HAP-1 (cell line): Measurements from ENCODE around the gene PIN1.
"Not testable (repeated sequence)": the region's sequence is repeated elsewhere in the genome, so short reads cannot be mapped to it uniquely, and the experiment has no call there.

Source experiments
- DNase-seq, 2 experiments: peaks; one replicate each; pipeline ENCODE4 v3.0.0-alpha.2; 2016 to 2020; ENCODE audit warnings: low spot score in 2 of 2
- H3K27me3 ChIP-seq: fragments of 250-450 bp; sonication (Bioruptor Pico); 2 replicates; pipeline ENCODE4 v1.5.1; 2020; ENCODE audit warnings: low read depth, mild to moderate bottlenecking, moderate library complexity
- H3K36me3 ChIP-seq: fragments of 250-450 bp; sonication (Bioruptor Pico); replicated peaks from 2 replicates; pipeline ENCODE4 v1.5.1; 2020; ENCODE audit warnings: mild to moderate bottlenecking
- H3K4me1 ChIP-seq: fragments of 250-450 bp; sonication (Bioruptor Pico); 2 replicates; pipeline ENCODE4 v1.5.1; 2020; ENCODE audit warnings: mild to moderate bottlenecking
- H3K4me3 ChIP-seq: fragments of 250-450 bp; sonication (Bioruptor Pico); 2 replicates; pipeline ENCODE4 v1.5.1; 2020; ENCODE audit warnings: mild to moderate bottlenecking, moderate library complexity
- H3K9me3 ChIP-seq: fragments of 250-450 bp; sonication (Bioruptor Pico); 2 replicates; pipeline ENCODE4 v1.5.1; 2020; ENCODE audit warnings: mild to moderate bottlenecking, moderate library complexity
- in situ Hi-C: fragments of 300-500 bp; cut with MboI; formaldehyde crosslinking; loops from 3 replicates; pipeline ENCODE4 v1.14.3; 2020; ENCODE audit warnings: low sequenced_read_pairs, inconsistent platforms, mixed read lengths

PIN1 gene

DNA sequence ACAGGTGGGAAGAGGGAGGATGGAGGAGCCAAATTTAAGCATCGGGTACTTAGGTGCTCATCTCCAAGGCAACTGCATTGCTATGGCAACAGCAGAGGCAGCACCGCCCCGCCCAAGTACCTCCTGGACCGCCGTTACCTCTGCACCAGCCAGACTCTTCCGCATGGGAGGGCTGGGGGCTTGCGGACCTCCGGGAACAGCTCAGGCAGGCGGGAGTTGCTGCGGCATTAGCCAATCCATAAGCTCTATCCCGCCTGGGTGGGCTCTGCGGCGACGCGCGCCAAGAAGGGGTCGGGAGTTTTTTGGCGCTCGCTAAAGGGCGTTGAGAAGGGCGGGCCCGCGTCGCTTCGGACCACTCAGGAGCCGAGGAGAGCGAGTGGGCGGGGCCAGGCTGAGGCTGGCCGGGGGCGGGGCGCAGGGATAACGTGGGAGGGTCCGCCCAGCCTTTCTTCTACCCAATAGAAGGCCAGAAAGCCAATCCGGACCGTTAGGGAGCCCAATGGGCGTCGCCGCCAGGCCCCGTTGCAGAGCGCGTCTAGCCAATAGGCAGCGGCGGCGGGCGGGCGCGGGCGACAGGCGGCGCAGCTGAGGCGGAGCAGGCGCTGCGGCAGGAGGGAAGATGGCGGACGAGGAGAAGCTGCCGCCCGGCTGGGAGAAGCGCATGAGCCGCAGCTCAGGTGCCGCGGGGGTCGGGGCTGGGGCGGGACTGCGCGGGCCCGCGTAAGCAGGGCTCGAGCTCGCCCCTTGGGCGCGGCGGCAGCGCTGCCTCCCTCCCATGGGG lies at the start of gene PIN1:
PIN1 (plus strand) TSS at position 593 of the 781 bp plus-strand sequence; CDS start at position 620, 27 bp downstream.
- peak; percentile 96 to 99 for DNase-seq
- in situ Hi-C loops, result no loop called here
- Histone ChIP-seq H3K9me3 (no peaks in the 10 kb centered on the region), H3K4me1 (no peaks in the 10 kb centered on the region), H3K36me3 (peaks cover 28% of the 10 kb centered on the region), H3K27me3 (no peaks in the 10 kb centered on the region), H3K4me3 (peak within 1 kb of the TSS; percentile 83)

DNA sequence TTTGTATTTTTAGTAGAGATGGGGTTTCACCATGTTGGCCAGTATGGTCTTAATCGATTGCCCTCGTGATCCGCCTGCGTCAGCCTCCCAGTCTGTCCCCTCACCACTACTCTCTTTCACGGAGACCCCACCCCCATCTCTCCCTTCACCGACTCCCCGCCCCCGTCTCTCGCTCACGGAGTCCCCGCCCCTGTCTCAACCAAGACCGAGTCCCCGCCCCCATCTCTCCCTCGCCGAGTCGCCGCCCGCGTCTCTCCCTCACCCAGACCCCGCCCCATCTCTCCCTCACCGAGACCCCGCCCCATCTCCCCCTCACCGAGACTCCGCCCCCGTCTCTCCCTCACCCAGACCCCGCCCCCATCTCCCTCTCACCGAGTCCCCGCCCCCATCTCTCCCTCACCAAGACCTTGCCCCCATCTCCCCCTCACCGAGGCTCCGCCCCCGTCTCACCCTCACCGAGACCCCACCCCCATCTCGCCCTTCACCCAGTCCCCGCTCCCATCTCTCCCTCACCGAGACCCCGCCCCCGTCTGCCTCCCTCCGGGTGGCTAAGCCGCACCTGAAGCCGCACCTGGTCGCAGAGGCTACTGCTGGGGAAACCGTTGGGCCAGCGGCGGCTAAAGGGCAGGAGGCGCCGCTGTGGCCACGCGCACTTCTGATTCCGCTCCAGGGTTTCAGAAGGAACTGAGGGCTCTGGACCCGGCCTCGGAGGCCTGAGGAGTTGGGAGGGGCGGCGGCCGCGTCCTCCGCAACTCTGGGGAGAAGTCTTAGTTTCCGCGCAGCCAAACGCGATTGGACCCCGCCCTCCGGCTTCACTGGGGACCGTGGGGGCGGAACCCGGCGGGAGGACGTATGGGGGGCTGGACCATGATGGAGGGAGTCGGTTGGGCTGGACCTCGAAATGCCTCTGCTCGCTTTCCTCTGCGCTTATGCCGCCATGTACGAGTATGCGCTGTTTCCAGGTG lies 49.5 kb upstream of the PIN1 start:
- DNase-seq, result peak; percentile 90 to 100
- no peaks in the 10 kb centered on the region for H3K27me3 ChIP-seq
- H3K4me3 ChIP-seq, result peak overlapping the region; percentile 59
- no peaks in the 10 kb centered on the region for H3K36me3 ChIP-seq
- H3K4me1 ChIP-seq, result no peaks in the 10 kb centered on the region
- in situ Hi-C loops, result loop anchor here (25.0 kb wide), 1 partner anchor 473 kb away; the partner anchor contains the start of genes ZNF559 and ZNF699
- no peaks in the 10 kb centered on the region for H3K9me3 ChIP-seq

DNA sequence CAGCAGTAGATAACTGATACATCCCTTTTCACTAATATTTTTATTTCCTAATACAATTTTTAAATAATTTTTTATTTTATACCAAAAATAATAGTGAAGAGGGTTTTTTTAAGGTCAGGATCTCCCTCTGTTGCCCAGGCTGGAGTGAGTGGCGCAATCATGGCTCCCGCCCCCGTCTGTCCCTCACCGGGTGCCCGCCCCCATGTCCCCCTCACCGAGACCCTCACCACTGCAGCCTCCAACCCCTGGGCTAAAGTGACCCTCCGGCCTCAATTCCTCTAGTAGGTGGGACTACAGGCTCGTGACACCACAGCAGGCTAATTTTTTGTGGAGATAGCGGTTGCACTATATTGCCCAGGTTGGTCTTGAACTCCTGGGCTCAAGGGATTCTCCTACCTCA lies 48.8 kb upstream of the PIN1 start:
- in situ Hi-C loops, result loop anchor here (25.0 kb wide), 1 partner anchor 474 kb away; the partner anchor contains the start of genes ZNF559 and ZNF699
- no peaks in the 10 kb centered on the region for H3K4me1 ChIP-seq
- H3K4me3 ChIP-seq, result peak overlapping the region; percentile 59
- H3K36me3 ChIP-seq, result no peaks in the 10 kb centered on the region
- DNase-seq, result no peak
- H3K27me3 ChIP-seq, result no peaks in the 10 kb centered on the region
- H3K9me3 ChIP-seq, result no peaks in the 10 kb centered on the region

DNA sequence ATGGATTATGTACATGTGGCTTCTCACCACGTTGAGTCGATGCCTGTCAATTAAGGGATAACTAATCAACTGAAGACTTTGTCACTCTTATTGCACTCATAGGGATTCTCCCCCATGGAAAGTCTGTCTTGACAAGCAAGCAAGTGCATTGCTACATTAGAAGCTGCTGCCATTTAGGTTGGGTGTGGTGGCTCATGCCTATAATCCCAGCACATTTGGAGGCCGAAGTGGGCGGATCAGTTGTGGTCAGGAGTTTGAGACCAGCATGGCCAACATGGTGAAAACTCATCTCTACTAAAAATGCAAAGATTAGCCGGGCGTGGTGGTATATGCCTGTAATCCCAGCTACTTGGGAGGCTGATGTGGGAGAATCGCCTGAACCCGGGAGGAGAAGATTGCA lies 48.3 kb upstream of the PIN1 start:
- Histone ChIP-seq H3K4me1 (no peaks in the 10 kb centered on the region), H3K4me3 (no peak overlapping the region), H3K36me3 (no peaks in the 10 kb centered on the region), H3K27me3 (no peaks in the 10 kb centered on the region), H3K9me3 (no peaks in the 10 kb centered on the region)
- in situ Hi-C loops, result loop anchor here (25.0 kb wide), 1 partner anchor 475 kb away; the partner anchor contains the start of genes ZNF559 and ZNF699
- no peak for DNase-seq

DNA sequence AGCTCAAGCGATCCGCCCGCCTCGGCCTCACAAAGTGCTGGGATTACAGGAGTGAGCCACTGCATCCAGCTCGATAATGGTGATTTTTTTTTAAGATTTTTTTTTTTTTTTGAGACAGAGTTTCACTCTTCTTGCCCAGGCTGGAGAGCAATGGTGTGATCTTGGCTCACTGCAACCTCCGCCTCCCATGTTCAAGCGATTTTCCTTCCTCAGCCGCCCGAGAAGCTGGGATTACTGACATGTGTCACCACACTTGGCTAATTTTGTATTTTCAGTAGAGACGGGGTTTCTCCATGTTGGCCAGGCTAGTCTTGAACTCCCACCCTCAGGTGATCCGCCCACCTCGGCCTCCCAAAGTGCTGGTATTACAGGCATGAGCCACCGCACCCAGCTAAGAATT lies 46.5 kb upstream of the PIN1 start:
- H3K4me3 ChIP-seq, H3K36me3 ChIP-seq, H3K9me3 ChIP-seq, H3K4me1 ChIP-seq, DNase-seq, H3K27me3 ChIP-seq: not testable (repeated sequence)
- in situ Hi-C loops, result loop anchor here (25.0 kb wide), 1 partner anchor 476 kb away; the partner anchor contains the start of genes ZNF559 and ZNF699

DNA sequence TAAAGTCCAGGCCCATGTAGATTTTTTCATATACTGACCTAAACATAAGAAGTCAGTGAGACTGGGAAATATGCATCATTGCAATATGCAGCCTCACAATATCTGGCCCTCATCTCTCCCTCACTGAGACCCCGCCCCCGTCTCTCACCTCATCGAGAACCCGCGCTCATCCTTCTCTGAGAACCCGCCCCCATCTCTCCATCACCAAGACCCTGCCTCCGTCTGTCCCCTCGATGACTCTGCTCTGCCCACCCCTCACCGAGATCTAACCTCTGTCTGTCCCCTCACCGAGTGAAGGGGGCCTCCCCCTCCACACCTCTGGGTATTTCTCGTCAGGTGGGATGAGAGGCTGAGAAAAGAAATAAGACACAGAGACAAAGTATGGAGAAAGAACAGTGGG lies 46.1 kb upstream of the PIN1 start:
- Histone ChIP-seq H3K4me3 (no peak overlapping the region), H3K27me3 (no peaks in the 10 kb centered on the region), H3K36me3 (no peaks in the 10 kb centered on the region), H3K9me3 (no peaks in the 10 kb centered on the region), H3K4me1 (no peaks in the 10 kb centered on the region)
- in situ Hi-C loops, result loop anchor here (25.0 kb wide), 1 partner anchor 477 kb away; the partner anchor contains the start of genes ZNF559 and ZNF699
- no peak for DNase-seq

DNA sequence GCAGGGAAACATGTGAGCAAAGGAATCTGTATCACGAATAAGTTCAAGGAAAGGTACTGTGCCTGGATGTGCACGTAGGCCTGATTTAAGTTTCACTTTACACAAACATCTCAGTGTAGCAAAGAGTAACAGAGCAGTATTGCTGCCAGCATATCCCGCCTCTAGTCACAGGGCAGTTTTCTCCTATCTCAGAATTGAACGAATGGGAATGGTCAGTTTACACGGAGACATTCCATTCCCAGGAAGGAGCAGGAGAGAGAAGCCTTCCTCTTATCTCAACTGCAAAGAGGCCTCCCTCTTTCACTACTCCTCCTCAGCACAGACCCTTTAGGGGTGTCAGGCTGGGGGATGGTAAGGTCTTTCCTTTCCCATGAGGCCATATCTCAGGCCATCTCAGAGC lies 45.5 kb upstream of the PIN1 start:
- not testable (repeated sequence) for DNase-seq, H3K36me3 ChIP-seq, H3K27me3 ChIP-seq, H3K4me1 ChIP-seq, H3K4me3 ChIP-seq, H3K9me3 ChIP-seq
- in situ Hi-C loops, result loop anchor here (25.0 kb wide), 1 partner anchor 477 kb away; the partner anchor contains the start of genes ZNF559 and ZNF699

DNA sequence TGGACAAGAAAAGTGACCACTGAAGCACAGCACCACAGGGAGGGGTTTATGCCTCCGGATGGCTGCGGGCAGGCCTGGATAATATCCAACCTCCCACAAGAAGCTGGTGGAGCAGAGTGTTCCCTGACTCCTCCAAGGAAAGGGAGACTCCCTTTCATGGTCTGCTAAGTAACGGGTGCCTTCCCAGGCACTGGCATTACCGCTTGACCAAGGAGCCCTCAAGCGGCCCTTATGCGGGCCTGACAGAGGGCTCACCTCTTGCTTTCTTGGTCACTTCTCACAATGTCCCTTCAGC lies 44.1 kb upstream of the PIN1 start:
- H3K4me3 ChIP-seq, H3K4me1 ChIP-seq, H3K36me3 ChIP-seq, DNase-seq, H3K9me3 ChIP-seq, H3K27me3 ChIP-seq: not testable (repeated sequence)
- in situ Hi-C loops, result loop anchor here (5.0 to 25.0 kb wide), 2 partner anchors 169 to 479 kb away; partner anchors contain the start of genes ZNF559, ZNF561 and ZNF699

DNA sequence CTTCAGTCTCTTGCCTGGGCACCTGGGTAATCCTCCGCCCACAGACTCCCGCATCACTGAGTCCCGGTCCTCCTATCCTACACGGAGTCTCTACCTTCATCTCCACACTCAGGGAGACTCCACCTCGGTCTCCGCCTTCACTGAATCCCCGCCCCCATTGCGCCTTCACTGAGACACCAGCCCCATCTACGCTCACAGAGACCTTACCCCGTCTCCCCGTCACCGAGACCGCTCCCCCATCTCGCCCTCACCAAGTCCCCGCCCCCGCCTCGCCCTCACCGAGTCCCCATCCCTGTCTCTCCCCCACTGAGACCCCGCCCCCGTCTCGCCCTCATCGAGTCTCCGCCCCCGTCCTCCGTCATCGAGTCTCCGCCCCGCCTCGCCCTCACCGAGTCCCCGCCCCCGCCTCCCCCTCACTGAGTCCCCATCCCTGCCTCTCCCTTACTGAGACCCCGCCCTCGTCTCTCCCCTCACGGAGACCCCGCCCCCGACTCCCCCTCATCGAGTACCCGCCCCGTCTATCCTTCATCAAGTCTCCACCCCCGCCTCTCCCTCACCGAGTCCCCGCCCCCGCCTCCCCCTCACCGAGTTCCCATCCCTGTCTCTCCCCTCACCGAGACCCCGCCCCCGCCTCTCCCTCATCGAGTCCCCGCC lies 43.4 kb upstream of the PIN1 start:
- Histone ChIP-seq H3K36me3 (no peaks in the 10 kb centered on the region), H3K4me3 (peak overlapping the region; percentile 43), H3K27me3 (no peaks in the 10 kb centered on the region), H3K9me3 (no peaks in the 10 kb centered on the region), H3K4me1 (no peaks in the 10 kb centered on the region; the same call in 1 of the 2 replicates)
- in situ Hi-C loops, result loop anchor here (5.0 to 25.0 kb wide), 2 partner anchors 169 to 479 kb away; partner anchors contain the start of genes ZNF559, ZNF561 and ZNF699
- peak; percentile 87 to 98 for DNase-seq

DNA sequence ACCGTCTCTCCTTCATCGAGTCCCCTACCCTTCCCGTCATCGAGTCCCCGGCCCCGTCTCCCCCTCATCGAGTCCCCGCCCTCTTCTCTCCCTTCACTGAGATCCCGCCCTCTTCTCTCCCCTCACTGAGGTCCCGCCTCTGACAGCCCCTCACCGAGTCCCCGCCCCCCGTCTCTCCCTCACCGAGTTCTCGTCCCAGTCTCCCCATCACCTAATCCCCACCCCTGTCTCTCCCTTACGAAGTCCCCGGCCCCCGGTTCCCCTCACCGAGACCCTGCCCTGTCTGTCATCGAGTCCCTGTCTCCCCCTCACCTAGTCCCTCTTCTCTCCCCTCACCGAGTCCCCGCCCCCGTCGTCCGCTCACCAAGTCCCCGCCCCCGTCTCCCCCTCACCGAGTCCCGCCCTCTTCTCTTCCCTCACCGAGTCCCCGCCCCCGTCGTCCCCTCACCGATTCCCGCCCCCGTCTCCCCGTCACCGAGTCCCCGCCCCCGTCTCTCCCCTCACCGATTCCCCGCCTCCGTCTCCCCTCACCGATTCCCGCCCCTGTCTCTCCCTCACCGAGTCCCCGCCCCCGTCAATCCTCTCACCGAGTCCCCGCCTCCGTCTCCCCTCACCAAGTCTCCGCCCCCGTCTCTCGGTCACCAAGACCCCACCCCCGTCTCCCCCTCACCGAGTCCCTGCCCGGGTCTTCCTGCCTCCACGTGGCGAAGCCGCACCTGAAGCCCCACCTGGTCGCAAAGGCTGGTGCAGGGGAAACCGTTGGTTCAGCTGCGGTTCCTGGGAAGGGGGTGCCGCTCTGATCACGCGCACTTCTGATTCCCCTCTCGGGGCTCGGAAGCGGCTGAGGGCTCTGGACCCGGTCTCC lies 42.7 kb upstream of the PIN1 start:
- H3K4me1 ChIP-seq, result no peaks in the 10 kb centered on the region; the same call in 1 of the 2 replicates
- in situ Hi-C loops, result loop anchor here (5.0 to 25.0 kb wide), 2 partner anchors 170 to 480 kb away; partner anchors contain the start of genes ZNF559, ZNF561 and ZNF699
- peak overlapping the region; percentile 57 for H3K4me3 ChIP-seq
- H3K9me3 ChIP-seq, result no peaks in the 10 kb centered on the region
- no peaks in the 10 kb centered on the region for H3K27me3 ChIP-seq
- H3K36me3 ChIP-seq, result no peaks in the 10 kb centered on the region
- peak; percentile 91 to 97 for DNase-seq

DNA sequence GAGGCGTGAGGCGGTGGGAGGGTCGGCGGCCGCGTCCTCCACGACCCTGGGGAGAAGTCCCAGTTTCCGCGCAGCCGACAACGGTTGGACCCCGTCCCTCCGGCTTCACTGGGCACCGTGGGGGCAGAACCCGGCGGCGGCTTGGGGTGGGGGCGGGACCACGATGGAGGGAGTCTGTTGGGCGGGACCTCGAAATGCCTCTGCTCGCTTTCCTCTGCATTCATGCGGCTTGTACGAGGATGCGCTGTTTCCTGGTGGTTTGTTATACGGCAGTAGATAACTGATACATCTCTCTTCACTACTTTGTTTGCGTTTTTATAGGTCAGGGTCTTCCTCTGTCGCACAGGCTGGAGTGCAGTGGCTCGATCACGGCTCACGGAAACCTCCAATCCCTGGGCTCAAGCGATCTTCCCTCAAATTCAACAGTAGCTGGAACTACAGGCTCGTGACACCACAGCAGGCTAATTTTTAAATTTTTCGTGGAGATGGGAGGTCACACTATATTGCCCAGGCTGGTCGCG lies 42.0 kb upstream of the PIN1 start:
- Histone ChIP-seq H3K36me3 (no peaks in the 10 kb centered on the region), H3K4me3 (peak overlapping the region; percentile 57), H3K27me3 (no peaks in the 10 kb centered on the region), H3K9me3 (no peaks in the 10 kb centered on the region), H3K4me1 (no peaks in the 10 kb centered on the region; the same call in 1 of the 2 replicates)
- DNase-seq, result peak; percentile 18 to 69
- in situ Hi-C loops, result loop anchor here (5.0 to 25.0 kb wide), 2 partner anchors 171 to 481 kb away; partner anchors contain the start of genes ZNF559, ZNF561 and ZNF699

DNA sequence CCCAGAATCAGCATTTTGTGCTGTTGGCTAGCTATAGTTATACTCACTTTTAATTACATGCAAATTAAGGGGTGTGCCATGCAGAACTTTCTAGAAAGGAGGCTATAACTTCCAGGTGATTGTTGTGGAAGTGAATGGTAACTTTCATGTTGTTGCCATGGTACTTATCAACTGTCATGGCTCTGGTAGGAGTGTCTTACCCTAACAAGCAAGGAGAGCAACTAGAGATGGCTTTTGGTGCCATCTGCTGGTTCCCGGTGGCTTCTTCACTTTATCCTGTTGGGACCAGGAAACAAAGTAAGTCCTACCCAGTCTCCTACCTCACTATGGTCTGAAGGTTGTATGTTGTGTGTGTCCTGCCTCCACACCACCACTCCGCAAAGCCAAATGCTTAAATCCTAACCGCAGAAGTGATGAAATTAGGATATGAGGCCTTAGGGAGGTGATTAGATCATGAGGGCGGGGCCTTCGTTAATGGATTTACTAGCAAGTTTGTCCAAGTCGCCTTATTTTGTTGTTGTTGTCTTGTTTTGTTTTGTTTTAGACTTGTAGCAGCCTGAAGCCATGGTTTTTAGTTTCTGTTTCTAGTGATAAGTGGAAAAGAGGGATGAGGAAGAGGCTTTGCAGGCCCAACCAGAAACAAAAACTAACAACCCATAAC lies 38.9 kb upstream of the PIN1 start:
- H3K36me3 ChIP-seq, result no peaks in the 10 kb centered on the region
- no peaks in the 10 kb centered on the region; the same call in 1 of the 2 replicates for H3K4me1 ChIP-seq
- no peaks in the 10 kb centered on the region for H3K27me3 ChIP-seq
- in situ Hi-C loops, result loop anchor here (25.0 kb wide), 1 partner anchor 484 kb away; the partner anchor contains the start of genes ZNF559 and ZNF699
- peak; percentile 84 to 85 for DNase-seq
- H3K9me3 ChIP-seq, result no peaks in the 10 kb centered on the region
- no peak overlapping the region for H3K4me3 ChIP-seq
